WTC11 (cell line): ENCODE measurements around the gene POLR1H. TPM values are rescaled to one million over a fixed set of nuclear protein-coding genes. Genes with fewer than 3 reads are reported as not detected.

ENCODE experiments used
- ATAC-seq: fragments of 200-7000 bp; cut with Tn5 transposase; 2 replicates; pipeline ENCODE4 v1.10.0; 2021; ENCODE audit warnings: mild to moderate bottlenecking, moderate library complexity
- CTCF ChIA-PET: fragments of 300-600 bp; sonication (Branson Sonifier 250); formaldehyde crosslinking; loops from one replicate; lab custom pipeline; 2021; ENCODE audit warnings: antibody characterized with exemption; lab: Charles Lee
- POLR2A ChIA-PET: fragments of 350-600 bp; sonication (Branson Sonifier 250); formaldehyde crosslinking; loops from one replicate; lab custom pipeline; 2021; ENCODE audit warnings: antibody characterized with exemption; lab: Charles Lee
- DNase-seq: peaks from one replicate; pipeline ENCODE4 v3.0.0; 2021; ENCODE audit warnings: low spot score
- H3K27ac Mint-ChIP-seq: 2 replicates; pipeline ENCODE4 v1.8.0; 2021; ENCODE audit warnings: mixed read lengths
- H3K27me3 Mint-ChIP-seq: 2 replicates; pipeline ENCODE4 v1.8.0; 2021; ENCODE audit warnings: low read depth, mild to moderate bottlenecking, moderate library complexity, mixed read lengths
- H3K36me3 Mint-ChIP-seq: 2 replicates; pipeline ENCODE4 v1.8.0; 2021; ENCODE audit warnings: mixed read lengths
- H3K4me1 Mint-ChIP-seq: 2 replicates; pipeline ENCODE4 v1.8.0; 2022; ENCODE audit warnings: mixed read lengths
- H3K4me3 Mint-ChIP-seq: 2 replicates; pipeline ENCODE4 v1.8.0; 2021; ENCODE audit warnings: mild to moderate bottlenecking, moderate library complexity, mixed read lengths
- H3K9me3 Mint-ChIP-seq: 2 replicates; pipeline ENCODE4 v1.8.0; 2021; ENCODE audit warnings: mixed read lengths
- AFF4 ChIP-seq: sonication (generic); formaldehyde crosslinking; IDR thresholded peaks from 2 replicates; pipeline ENCODE4 v1.8.1; 2023; ENCODE audit warnings: mild to moderate bottlenecking, missing genetic modification reagents, borderline replicate concordance
- ARID4B ChIP-seq: sonication (generic); formaldehyde crosslinking; IDR thresholded peaks from 2 replicates; pipeline ENCODE4 v1.8.0; 2023; ENCODE audit warnings: missing genetic modification reagents, mild to moderate bottlenecking, borderline replicate concordance
- CBFB ChIP-seq: sonication (generic); formaldehyde crosslinking; IDR thresholded peaks from 2 replicates; pipeline ENCODE4 v1.8.1; 2022; ENCODE audit warnings: mild to moderate bottlenecking, low read depth, missing genetic modification reagents
- CREB1 ChIP-seq: sonication (generic); formaldehyde crosslinking; IDR thresholded peaks from 2 replicates; pipeline ENCODE4 v1.8.0; 2023; ENCODE audit warnings: mild to moderate bottlenecking, missing genetic modification reagents
- CREM ChIP-seq: sonication (generic); formaldehyde crosslinking; IDR thresholded peaks from 2 replicates; pipeline ENCODE4 v1.8.1; 2022; ENCODE audit warnings: mild to moderate bottlenecking, missing genetic modification reagents, moderate library complexity
- ELF4 ChIP-seq: sonication (generic); formaldehyde crosslinking; IDR thresholded peaks from 2 replicates; pipeline ENCODE4 v1.8.1; 2022; ENCODE audit warnings: low read depth, mild to moderate bottlenecking, moderate library complexity, missing genetic modification reagents
- HMGXB4 ChIP-seq: sonication (generic); formaldehyde crosslinking; IDR thresholded peaks from 2 replicates; pipeline ENCODE4 v1.8.1; 2023; ENCODE audit warnings: mild to moderate bottlenecking, moderate library complexity, missing genetic modification reagents
- IRF2 ChIP-seq: sonication (generic); formaldehyde crosslinking; IDR thresholded peaks from 2 replicates; pipeline ENCODE4 v1.8.0; 2022; ENCODE audit warnings: low read depth, missing genetic modification reagents, borderline replicate concordance
- KAT7 ChIP-seq: sonication (generic); formaldehyde crosslinking; IDR thresholded peaks from 2 replicates; pipeline ENCODE4 v1.8.1; 2023; ENCODE audit warnings: missing genetic modification reagents, mild to moderate bottlenecking, borderline replicate concordance
- NFE2L1 ChIP-seq: sonication (generic); formaldehyde crosslinking; IDR thresholded peaks from 2 replicates; pipeline ENCODE4 v1.8.1; 2023; ENCODE audit warnings: missing genetic modification reagents
- NFYB ChIP-seq: sonication (generic); formaldehyde crosslinking; conservative IDR thresholded peaks from 2 replicates; pipeline ENCODE4 v1.8.0; 2022; ENCODE audit warnings: low read depth, missing genetic modification reagents
- PRRX2 ChIP-seq: fragments of 250-450 bp; sonication (Bioruptor Pico); IDR thresholded peaks from 2 replicates; pipeline ENCODE4 v1.8.0; 2021; ENCODE audit warnings: mild to moderate bottlenecking
- SOX15 ChIP-seq: fragments of 250-450 bp; sonication (Bioruptor Pico); IDR thresholded peaks from 2 replicates; pipeline ENCODE4 v1.9.0; 2021; ENCODE audit warnings: mild to moderate bottlenecking
- ZMAT4 ChIP-seq: fragments of 250-450 bp; sonication (Bioruptor Pico); IDR thresholded peaks from 2 replicates; pipeline ENCODE4 v1.9.0; 2021; ENCODE audit warnings: mild to moderate bottlenecking
- ZNF317 ChIP-seq: sonication (generic); formaldehyde crosslinking; IDR thresholded peaks from 2 replicates; pipeline ENCODE4 v1.8.1; 2023; ENCODE audit warnings: low read depth, mild to moderate bottlenecking, moderate library complexity, missing genetic modification reagents, borderline replicate concordance
- ZNF425 ChIP-seq: fragments of 250-450 bp; sonication (Bioruptor Pico); conservative IDR thresholded peaks from 2 replicates; pipeline ENCODE4 v1.9.0; 2021; ENCODE audit warnings: mild to moderate bottlenecking
- total RNA-seq: library from RNA; stranded (reverse); gene quantifications from 3 replicates; pipeline ENCODE4 v1.2.3, GENCODE V29; 2021

The POLR1H gene
- total RNA-seq, 1 experiment from 2014 or later = 38.8 TPM

- no peaks in the 10 kb centered on the region for H3K9me3 Mint-ChIP-seq
- POLR2A ChIA-PET = interaction anchor here (0.7 to 2.1 kb wide), 4 partner anchors 8 to 29 kb away, joined by 3 to 8 read pairs (median 6); partner anchors contain the start of gene POLR1H
- peaks cover 86% of the 10 kb centered on the region for H3K27me3 Mint-ChIP-seq
These were observed 12.6 kb downstream of the POLR1H start for GRCh38 chr6:30073489-30074235.

More at GRCh38 chr6:30073489-30074235, 12.6 kb downstream of the POLR1H start:
- Mint-ChIP-seq H3K36me3 (no peaks in the 10 kb centered on the region; the same call in 1 of the 2 replicates), H3K4me3 (peak overlapping the region; percentile 96), H3K4me1 (peaks cover 32% of the 10 kb centered on the region), H3K27ac (no peak overlapping the region)
- ATAC-seq = peak; percentile 15
- TF ChIP-seq AFF4 (CRISPR knock-in tag) = no peak
- TF ChIP-seq PRRX2 (CRISPR knock-in tag) = no peak
- TF ChIP-seq CBFB (CRISPR knock-in tag) = no peak
- TF ChIP-seq IRF2 (CRISPR knock-in tag) = no peak
- TF ChIP-seq CREM (CRISPR knock-in tag) = no peak
- no peak for TF ChIP-seq CREB1 (CRISPR knock-in tag)
- TF ChIP-seq NFYB (CRISPR knock-in tag) = no peak
- TF ChIP-seq SOX15 (CRISPR knock-in tag) = no peak
- TF ChIP-seq ZMAT4 (CRISPR knock-in tag) = no peak
- TF ChIP-seq HMGXB4 = no peak
- no peak for TF ChIP-seq ELF4 (CRISPR knock-in tag)
- TF ChIP-seq ZNF425 (CRISPR knock-in tag) = no peak
- TF ChIP-seq KAT7 (CRISPR knock-in tag) = no peak
- no peak for TF ChIP-seq NFE2L1 (CRISPR knock-in tag)
- TF ChIP-seq ARID4B (CRISPR knock-in tag) = no peak
- TF ChIP-seq ZNF317 (CRISPR knock-in tag) = no peak
- CTCF ChIA-PET = interaction anchor here (0.8 to 4.4 kb wide), 9 partner anchors 12 to 284 kb away, joined by 3 to 69 read pairs (median 10); partner anchors contain the start of gene POLR1H
- no peak for DNase-seq
